Vagina (tissue), 2 donors: ENCODE results near the gene IRX4.

Experiments used
- CTCF ChIP-seq, 3 experiments: fragments of 450-650 bp in 2 of 3; fragments of 200-600 bp in 1 of 3; sonication (generic) in 1 of 3; IDR thresholded peaks; one replicate each; pipeline ENCODE4 v1.5.1; 2017 to 2019; ENCODE audit warnings: antibody characterized with exemption in 3 of 3, mild to moderate bottlenecking in 2 of 3, moderate library complexity in 2 of 3
- POLR2A ChIP-seq, 2 donors: fragments of 450-650 bp; IDR thresholded peaks; one replicate each; pipeline ENCODE4 v1.6.1; 2017; ENCODE audit warnings: antibody characterized with exemption in 2 of 2, mild to moderate bottlenecking in 2 of 2, moderate library complexity in 2 of 2

- no peak for TF ChIP-seq POLR2A (IDR thresholded peaks at IDR 0.05)
- no peak for TF ChIP-seq CTCF (IDR thresholded peaks at IDR 0.05)
Observed at GRCh38 chr5:1832511-1833250, 50.0 kb downstream of the IRX4 start.
